HT-29 (cell line): ENCODE results near the gene GRAMD2A. TPM values are rescaled to one million over a fixed set of nuclear protein-coding genes. Genes with fewer than 3 reads are reported as not detected.
A peak's percentile ranks its signal among the peaks of the same experiment; 100 is the strongest.

ENCODE experiments used
- DNase-seq: peaks from one replicate; pipeline ENCODE4 v3.0.0-alpha.2; 2015; ENCODE audit warnings: low spot score
- total RNA-seq: library from RNA; depleted of rRNA; stranded (reverse); fragments of >200 nt; shearing (Covaris generic); gene quantifications from 2 replicates; pipeline ENCODE4 v1.2.3, GENCODE V29; 2014

GRAMD2A gene
- total RNA-seq, 1 experiment from 2014 or later: 0.03 TPM

- no peak for DNase-seq
Measured at GRCh38 chr15:72168131-72168807, 29.3 kb downstream of the GRAMD2A start.

- no peak for DNase-seq
Measured at GRCh38 chr15:72167445-72167844, 30.1 kb downstream of the GRAMD2A start.

- DNase-seq: no peak
Measured at GRCh38 chr15:72166716-72167417, 30.7 kb downstream of the GRAMD2A start.

GRCh38 chr15:72163719-72164118 is 33.9 kb downstream of the GRAMD2A start:
- DNase-seq: no peak

- no peak for DNase-seq
Measured at GRCh38 chr15:72162569-72162968, 35.0 kb downstream of the GRAMD2A start.

GRCh38 chr15:72161361-72162132 is 36.0 kb downstream of the GRAMD2A start:
- no peak for DNase-seq

GRCh38 chr15:72160696-72161245 is 36.8 kb downstream of the GRAMD2A start:
- no peak for DNase-seq

GRCh38 chr15:72156928-72157327 is 40.7 kb downstream of the GRAMD2A start:
- no peak for DNase-seq

GRCh38 chr15:72155635-72156616 is 41.7 kb downstream of the GRAMD2A start:
- DNase-seq: peak; percentile 98

- peak; percentile 94 for DNase-seq
Measured at GRCh38 chr15:72155003-72155621, 42.5 kb downstream of the GRAMD2A start.

- DNase-seq: no peak
Measured at GRCh38 chr15:72154316-72154715, 43.3 kb downstream of the GRAMD2A start.

- no peak for DNase-seq
Measured at GRCh38 chr15:72153269-72154000, 44.2 kb downstream of the GRAMD2A start.

GRCh38 chr15:72147418-72147817 is 50.2 kb downstream of the GRAMD2A start:
- DNase-seq: no peak

GRCh38 chr15:72146934-72147333 is 50.7 kb downstream of the GRAMD2A start:
- DNase-seq: no peak

- DNase-seq: no peak
Measured at GRCh38 chr15:72146221-72146620, 51.4 kb downstream of the GRAMD2A start.

- no peak for DNase-seq
Measured at GRCh38 chr15:72141171-72142084, 56.2 kb downstream of the GRAMD2A start.

- DNase-seq: no peak
Measured at GRCh38 chr15:72140088-72140487, 57.5 kb downstream of the GRAMD2A start.

GRCh38 chr15:72139667-72140066 is 57.9 kb downstream of the GRAMD2A start:
- DNase-seq: no peak
